ELF-1 (cell line): ENCODE measurements around the gene NRG2.
A peak's percentile ranks its signal among the peaks of the same experiment; 100 is the strongest.

Experiments used
- DNase-seq: peaks from one replicate; pipeline ENCODE4 v3.0.0-alpha.2; 2016; ENCODE audit warnings: low read depth, low spot score

Gene NRG2

GRCh38 chr5:139880416-139881142, 162.5 kb downstream of the NRG2 start:
- DNase-seq, result no peak

- DNase-seq, result no peak
Observed at GRCh38 chr5:139878093-139878492, 165.0 kb downstream of the NRG2 start.

DNA sequence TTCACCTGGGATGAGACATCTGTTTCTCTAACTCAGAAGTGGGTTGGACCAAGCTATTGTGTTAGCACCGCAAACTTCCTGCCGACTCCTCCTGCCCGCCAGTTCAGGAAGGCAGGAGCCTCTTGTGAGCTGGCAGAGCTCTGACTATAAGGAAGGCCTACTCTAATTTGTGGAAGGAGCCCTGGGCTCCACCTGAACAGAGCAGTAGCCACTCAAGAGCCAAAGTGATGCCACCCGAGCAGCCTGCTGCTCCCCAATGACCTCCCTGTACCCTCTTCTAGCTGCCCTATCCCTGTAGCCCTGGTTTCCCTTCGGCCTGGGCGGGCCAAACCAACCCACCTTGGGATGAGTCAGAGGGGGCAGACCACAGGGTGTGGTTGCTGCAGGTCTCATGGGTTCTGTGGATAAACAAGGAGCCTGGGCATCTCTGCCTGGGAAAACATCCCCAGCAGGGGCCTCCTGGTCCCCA, 165.9 kb downstream of the NRG2 start:
- no peak for DNase-seq

GRCh38 chr5:139875957-139876356, 167.1 kb downstream of the NRG2 start:
- no peak for DNase-seq

DNA sequence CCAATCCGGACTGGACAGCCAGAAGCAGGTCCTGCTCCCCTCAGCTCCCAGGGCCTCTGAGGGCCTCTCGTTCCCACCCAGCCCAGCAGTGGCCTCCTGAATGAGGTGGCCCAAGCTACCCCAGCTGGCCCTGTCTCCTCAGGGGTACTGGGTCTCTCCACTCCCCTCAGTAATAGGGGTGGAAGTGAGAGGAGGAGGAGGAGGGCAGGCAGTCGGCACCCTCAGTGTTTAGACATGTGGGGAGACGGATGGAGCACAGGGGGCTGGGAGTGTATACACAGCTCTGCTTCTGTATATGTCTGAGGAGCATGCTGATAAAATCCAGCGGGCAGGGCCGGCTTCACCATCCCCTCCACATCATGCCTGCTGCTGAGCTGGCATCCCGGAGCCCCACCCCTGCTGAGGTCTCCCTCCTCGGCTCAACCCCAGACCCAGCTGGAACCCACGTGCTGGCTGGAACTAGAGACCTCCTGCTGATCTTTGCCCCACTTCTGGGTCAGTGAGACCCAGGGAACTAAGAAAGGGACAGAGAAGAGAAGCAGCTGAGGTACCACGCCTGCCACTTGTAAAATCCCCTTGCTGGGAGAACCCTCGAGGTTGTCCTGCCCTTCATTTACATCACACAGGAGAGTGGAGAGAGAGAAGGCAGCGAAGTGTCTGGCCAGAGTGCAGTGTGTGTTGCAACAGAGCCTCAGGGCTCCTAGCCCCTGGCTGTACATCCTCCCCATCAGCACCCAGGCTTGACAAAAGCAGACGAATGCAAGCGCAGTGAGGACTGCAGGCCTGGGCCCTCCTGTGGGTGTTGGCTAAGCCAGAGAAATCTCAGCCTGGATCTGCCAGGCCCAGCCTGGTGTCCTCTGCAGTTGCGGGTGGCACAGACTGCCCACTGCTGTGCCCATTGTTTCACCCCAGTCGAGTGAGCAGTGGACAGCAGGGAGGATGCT, 170.0 kb downstream of the NRG2 start:
- DNase-seq, result peak; percentile 87

- no peak for DNase-seq
Observed at GRCh38 chr5:139872052-139872766, 170.9 kb downstream of the NRG2 start.

DNA sequence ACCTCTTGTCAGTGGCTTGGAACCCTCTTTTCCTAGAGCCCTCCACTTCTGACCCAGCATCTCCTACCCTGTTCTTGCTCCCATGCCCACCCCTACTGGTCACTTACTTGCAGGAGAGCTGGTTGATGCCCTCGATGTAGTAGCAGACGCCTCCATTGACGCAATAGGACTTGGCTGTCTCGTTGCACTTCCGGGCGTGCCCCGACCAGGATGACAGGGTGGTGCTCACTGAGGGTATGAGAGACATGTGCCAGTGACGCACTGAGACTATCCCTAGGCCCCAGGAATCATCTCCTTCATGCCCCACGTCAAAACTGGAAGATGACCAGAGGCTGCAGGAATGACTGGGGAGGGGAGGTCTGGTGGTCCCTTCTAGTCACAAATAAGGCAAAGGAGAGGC, 171.5 kb downstream of the NRG2 start:
- DNase-seq, result no peak

DNA sequence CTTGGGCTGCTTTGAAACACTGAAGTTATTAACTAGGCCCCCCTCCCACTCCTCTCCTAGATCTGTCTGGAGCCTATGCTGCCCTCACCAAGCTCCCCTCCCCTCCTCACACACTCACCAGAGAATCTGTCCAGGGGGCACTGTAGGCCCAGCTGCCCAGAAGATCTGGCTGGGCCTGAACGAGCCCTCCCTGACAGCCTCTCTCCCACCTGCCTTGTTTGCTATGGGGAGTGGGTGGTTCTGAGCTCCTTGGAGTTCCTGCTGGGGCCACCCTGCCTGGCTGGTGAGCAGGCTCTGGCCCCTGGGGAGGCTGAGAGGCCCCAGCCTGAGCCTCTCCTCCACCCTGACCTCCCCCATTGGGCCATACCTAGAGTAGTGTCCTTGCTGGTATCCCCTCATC, 172.4 kb downstream of the NRG2 start:
- no peak for DNase-seq

- no peak for DNase-seq
Observed at GRCh38 chr5:139869042-139869790, 173.9 kb downstream of the NRG2 start.

DNA sequence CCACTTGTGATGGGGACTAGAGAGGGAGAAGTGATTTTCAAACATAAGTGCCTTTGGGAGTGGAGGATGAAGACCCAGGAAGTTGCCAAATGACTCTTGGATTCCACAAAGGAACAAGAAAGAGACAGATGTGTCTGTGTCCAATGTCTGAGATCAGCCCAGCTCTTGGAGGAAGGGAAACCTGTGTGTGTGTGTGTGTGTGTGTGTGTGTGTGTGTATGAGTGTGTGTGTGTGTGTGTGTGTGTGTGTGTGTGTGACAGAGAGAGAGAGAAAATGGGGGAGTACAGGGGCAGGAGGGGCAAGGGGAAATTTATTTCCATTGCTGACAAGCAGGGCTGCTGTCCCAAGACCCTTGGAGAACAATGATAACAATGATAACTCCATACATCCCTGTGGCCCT, 175.5 kb downstream of the NRG2 start:
- DNase-seq, result no peak

DNA sequence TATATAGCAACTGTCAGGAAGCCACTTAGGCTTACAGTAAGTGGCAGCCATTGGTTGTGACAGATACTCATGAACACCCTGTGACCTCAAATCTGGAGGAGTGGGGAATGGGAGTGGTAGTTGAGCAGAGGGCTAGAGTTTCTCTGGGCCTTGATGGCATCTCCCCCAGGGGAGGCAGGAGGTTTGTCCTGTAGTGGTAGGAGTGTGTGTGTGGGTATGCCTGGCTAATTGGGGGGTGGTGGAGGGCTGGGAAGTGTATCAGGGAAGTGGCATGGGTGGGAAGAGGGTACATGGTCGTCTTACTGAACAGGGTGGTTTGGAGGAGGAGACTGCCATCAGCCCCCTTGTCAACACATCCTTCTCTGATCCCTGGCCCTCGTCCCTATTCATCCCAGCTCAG, 176.0 kb downstream of the NRG2 start:
- DNase-seq, result no peak

GRCh38 chr5:139864716-139865483, 178.2 kb downstream of the NRG2 start:
- DNase-seq, result no peak

DNA sequence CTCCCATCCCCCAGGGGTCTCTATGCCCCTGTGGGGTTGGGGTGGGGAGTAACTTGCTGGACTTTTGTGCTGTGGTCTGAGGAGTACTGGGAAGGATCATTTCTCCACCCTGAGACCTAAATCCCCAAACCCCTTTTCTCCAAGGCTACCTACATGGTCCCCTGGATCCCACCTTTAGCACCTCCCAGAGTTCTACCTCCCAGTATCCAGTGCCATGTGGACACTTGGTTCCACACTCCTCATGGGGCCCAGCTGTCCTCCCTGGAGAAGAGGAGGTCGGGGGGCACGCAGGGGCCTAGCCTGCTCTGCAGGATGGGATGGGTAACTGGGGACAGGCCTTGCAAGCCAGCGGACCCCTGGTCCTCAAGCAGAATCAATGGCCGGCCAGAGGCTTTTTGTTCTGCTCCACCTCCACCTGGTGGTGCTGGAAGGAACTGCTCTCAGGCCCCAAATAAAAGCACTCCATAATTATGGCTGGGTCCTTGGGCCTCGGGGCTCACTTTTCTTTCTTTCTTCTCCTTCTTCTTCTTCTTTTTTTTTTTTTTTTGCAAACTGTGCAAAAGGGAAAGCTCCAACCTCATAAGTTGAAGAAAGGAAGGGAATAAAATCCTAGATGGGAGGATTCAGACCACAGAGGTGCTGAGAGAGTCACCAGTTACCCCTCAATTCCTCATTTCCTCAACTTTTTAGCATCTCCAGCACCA, 179.1 kb downstream of the NRG2 start:
- peak; percentile 75 for DNase-seq

DNA sequence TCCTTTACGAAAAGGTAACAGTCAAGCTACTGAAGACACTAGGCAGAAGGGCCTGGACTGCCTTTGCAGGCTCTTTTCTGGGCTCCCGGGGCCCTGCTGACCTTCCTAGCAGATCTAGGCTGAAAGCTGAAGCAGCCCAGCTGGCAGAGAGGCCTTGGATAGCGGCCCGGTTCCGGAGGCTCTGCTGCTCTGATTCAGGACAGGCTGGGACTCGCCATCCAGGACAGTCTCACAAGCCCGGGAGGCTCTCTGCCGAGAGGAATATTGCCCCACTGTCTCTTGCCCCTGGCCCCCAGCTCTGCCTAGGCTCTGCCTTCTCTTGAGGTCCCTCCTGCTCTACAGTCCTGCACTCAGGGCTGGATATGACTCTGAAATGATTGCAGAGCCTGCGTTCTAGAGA, 179.7 kb downstream of the NRG2 start:
- no peak for DNase-seq

DNA sequence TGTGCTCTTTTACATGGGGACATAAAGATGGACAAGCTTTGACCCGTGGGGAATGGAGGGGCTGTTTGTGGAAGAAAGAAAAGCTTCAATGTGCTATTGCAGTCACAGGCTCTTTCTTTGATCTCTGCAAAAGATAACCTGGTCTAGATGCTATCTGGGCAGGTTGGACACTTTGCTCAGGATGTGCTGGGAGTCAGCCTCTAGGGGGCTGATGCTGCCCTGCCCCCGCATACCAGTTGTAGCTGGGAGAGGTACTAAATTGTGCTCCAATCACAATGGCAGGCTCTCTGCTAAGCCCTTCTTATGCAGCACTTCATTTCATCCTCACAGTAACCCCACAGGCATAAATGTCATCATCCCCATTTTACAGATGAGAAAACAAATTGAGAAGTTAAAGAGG, 180.3 kb downstream of the NRG2 start:
- peak; percentile 41 for DNase-seq

DNA sequence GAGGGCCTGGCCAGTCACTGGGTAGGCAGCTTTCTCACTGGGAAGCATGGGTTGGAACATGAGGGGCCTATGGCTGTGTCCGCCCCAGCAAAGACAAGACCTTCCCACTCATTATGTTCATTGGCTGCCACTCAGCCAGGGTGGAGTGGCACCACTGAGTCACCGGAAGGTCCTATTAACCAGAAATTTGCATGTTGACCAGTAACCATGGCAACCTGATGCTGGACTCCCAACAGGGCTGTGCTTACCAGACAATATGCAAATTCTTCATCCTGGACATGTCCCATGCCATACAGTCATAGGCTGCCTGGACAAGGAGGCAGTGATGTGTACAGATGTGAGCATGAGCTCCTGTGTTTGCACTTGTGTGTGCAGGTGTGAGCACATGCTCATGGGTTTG, 180.8 kb downstream of the NRG2 start:
- no peak for DNase-seq

DNA sequence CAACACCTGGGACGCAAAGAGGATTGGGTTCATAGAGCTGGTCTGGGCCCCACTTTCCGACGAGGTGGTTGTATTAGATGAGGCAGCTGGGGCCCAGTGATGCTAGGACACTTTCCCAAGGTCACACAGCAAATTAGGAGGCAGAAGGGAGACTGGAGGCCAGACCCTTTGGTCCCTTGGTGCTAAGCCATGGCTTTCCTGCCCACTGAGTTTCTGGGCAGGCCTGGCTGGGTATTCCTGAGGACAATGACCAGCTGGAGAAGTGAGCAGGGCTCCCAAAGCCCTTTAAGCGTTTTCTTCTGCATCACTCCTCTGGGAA, 181.3 kb downstream of the NRG2 start:
- DNase-seq, result no peak

- no peak for DNase-seq
Observed at GRCh38 chr5:139861021-139861888, 181.8 kb downstream of the NRG2 start.

DNA sequence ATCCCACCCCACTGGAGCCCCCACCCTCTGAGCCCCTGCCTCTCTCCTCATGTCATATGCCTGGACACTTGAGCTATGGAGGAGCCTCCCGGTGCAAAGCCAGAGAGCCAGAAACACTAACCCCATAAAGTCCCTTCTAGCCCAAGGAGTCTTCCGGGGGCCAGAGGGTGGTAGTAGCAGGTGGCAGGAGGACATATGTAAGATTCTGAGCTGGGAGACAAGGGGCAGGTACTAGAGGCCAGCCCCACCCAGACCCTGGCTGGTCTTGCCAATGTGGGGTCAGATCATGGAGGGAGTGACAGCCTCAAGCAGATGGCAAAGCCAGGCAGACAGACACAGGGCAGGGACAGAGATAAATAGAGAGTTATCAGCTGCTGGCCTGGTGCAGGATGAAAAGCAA, 184.1 kb downstream of the NRG2 start:
- DNase-seq, result no peak
